PC-3 (cell line): ENCODE data around the gene TMEM82.

Experiments used
- EZH2phosphoT487 ChIP-seq: fragments of 300-600 bp; sonication (generic); IDR thresholded peaks from 2 replicates; pipeline ENCODE4 v1.6.1; 2018; ENCODE audit warnings: mild to moderate bottlenecking, antibody characterized with exemption, low read length, borderline replicate concordance
- TF ChIP-seq, protein P1 (sequence below): fragments of 300-600 bp; sonication (generic); conservative IDR thresholded peaks from 2 replicates; pipeline ENCODE4 v1.5.1; 2017; ENCODE audit warnings: antibody characterized with exemption, low read depth, mild to moderate bottlenecking, low read length

DNA sequence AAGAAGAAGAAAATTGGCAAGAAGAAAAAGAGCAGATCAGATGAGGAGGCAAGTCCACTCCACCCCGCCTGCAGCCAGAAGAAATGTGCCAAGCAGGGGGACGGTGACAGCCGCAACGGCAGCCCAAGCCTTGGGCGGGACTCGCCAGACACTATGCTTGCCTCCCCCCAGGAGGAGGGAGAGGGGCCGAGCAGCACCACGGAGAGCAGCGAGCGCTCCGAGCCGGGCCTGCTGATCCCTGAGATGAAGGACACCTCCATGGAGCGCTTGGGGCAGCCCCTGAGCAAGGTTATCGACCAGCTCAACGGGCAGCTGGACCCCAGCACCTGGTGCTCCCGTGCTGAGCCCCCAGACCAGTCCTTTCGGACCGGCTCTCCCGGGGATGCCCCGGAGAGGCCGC lies 15.3 kb upstream of the TMEM82 start:
- TF ChIP-seq, protein P1, sequence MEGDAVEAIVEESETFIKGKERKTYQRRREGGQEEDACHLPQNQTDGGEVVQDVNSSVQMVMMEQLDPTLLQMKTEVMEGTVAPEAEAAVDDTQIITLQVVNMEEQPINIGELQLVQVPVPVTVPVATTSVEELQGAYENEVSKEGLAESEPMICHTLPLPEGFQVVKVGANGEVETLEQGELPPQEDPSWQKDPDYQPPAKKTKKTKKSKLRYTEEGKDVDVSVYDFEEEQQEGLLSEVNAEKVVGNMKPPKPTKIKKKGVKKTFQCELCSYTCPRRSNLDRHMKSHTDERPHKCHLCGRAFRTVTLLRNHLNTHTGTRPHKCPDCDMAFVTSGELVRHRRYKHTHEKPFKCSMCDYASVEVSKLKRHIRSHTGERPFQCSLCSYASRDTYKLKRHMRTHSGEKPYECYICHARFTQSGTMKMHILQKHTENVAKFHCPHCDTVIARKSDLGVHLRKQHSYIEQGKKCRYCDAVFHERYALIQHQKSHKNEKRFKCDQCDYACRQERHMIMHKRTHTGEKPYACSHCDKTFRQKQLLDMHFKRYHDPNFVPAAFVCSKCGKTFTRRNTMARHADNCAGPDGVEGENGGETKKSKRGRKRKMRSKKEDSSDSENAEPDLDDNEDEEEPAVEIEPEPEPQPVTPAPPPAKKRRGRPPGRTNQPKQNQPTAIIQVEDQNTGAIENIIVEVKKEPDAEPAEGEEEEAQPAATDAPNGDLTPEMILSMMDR, result no peak
- no peak for TF ChIP-seq EZH2phosphoT487
